ENCODE data around the gene TMX1.

DNA sequence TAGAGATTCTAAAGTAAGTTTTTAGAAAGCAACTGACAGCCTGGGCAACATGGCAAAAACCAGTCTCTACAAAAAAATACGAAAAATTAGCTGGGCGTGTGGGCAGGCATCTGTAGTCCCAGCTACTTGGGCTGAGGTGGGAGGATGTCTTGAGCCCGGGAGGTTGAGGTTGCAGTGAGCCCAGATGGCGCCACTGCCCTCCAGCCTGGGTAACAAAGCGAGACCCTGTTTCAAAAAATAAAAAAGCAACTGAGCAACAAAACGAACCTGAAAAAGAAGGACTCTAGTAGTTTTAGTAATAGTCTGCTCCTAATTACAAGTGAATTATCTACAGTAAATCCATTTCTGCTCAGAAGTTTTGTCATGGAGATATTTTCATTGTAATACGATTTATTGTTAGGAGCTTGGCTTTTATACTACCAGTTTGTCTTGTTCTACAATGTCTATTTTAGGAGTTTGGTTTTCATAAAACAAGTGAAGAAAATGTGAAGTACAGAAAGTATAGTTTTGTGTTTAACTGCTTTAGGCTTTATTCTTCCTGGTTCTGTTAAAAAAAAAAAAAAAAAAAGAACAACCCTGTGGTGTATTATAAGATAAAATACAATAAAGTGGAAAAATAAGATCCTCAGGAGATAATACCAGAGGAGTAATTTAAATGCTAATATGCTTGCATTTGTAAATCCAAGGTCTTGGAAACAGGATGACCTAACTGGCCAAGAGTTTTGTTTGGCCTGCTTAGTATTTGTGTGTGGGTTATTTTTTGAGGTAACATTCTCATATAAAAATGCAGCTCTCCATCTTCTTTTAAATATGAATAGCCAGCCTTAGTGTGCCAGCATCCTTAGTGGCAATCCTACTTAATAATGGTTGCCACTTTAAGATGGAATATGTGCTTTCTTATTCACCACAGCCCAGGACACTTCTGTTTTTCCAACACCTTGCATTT is 2.8 kb downstream of the TMX1 start:
- TF ChIP-seq, protein P1, sequence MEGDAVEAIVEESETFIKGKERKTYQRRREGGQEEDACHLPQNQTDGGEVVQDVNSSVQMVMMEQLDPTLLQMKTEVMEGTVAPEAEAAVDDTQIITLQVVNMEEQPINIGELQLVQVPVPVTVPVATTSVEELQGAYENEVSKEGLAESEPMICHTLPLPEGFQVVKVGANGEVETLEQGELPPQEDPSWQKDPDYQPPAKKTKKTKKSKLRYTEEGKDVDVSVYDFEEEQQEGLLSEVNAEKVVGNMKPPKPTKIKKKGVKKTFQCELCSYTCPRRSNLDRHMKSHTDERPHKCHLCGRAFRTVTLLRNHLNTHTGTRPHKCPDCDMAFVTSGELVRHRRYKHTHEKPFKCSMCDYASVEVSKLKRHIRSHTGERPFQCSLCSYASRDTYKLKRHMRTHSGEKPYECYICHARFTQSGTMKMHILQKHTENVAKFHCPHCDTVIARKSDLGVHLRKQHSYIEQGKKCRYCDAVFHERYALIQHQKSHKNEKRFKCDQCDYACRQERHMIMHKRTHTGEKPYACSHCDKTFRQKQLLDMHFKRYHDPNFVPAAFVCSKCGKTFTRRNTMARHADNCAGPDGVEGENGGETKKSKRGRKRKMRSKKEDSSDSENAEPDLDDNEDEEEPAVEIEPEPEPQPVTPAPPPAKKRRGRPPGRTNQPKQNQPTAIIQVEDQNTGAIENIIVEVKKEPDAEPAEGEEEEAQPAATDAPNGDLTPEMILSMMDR (conservative IDR thresholded peaks at IDR 0.05; ENCODE audit: low read depth, low read length), result peak; percentile 38; the same call in 1 of the 2 replicates
- TF ChIP-seq EZH2 (IDR thresholded peaks at IDR 0.05; ENCODE audit: low read length, unreplicated experiment), result no peak
